Measurements from ENCODE around the gene DEF6.

- TF ChIP-seq POLR2A (IDR thresholded peaks at IDR 0.05): no peak
- no peak for TF ChIP-seq CTCF (IDR thresholded peaks at IDR 0.05)
Observed at GRCh38 chr6:35370124-35370741, 72.6 kb downstream of the DEF6 start.

Data from heart left ventricle (tissue), 13 donors.